ENCODE measurements around the gene RALGAPA1. TPM values are rescaled to one million over a fixed set of nuclear protein-coding genes. Genes with fewer than 3 reads are reported as not detected.
A peak's percentile ranks its signal among the peaks of the same experiment; 100 is the strongest.
"Not testable (repeated sequence)": the region's sequence is repeated elsewhere in the genome, so short reads cannot be mapped to it uniquely, and the experiment has no call there.

RALGAPA1 gene
- total RNA-seq, 1 donor from 2014 or later = 83.5 TPM

DNA sequence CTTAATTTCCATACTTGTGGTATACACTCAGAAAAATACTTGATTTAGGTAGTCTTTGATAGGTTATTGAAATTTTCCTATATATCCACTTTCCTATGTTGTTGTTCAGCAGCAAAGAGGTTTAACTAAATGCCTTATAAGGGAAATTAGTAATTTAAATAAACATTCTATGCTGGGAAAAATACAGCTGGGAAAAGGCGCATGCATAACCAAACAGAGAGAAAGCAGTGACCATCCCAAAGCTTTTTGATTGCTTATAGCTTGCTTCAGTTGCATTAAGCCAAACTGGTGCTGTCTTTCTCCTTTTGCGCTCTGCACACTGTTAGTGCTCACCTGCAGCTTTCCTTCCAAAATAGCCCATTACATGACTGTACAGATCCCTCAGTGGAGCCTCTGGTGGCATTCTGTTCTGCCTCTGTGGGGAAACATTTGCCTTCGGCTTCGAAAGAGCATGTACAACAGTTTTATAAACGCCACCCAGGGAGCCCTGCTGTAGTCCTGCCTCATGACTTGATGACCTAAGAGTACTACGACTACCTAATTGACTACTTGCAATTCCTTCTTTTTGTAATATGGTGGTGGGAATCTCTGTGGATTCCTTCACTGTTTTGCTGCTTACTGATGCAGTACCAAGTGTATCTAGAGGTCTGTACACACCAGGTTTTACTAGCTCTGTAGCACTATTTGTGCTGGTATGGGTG, 120.8 kb downstream of the RALGAPA1 start:
- Histone ChIP-seq H3K4me3 (ENCODE audit: low read length in 3 of 3) (no peak overlapping the region), H3K27me3 (ENCODE audit: control insufficient read depth in 3 of 3, insufficient read depth in 3 of 3, low read length in 3 of 3) (no peaks in the 10 kb centered on the region), H3K9ac (ENCODE audit: low read depth in 1 of 3, low read length in 3 of 3) (no peak overlapping the region), H3K36me3 (ENCODE audit: control insufficient read depth in 3 of 3, insufficient read depth in 3 of 3, low read length in 3 of 3) (peaks cover 9 to 37% (median 23%) of the 10 kb centered on the region in 3 donors), H3K27ac (ENCODE audit: low read depth, low read length) (no peak overlapping the region), H3K9me3 (ENCODE audit: control insufficient read depth in 3 of 3, low read length in 3 of 3) (no peaks in the 10 kb centered on the region), H3K4me1 (ENCODE audit: control insufficient read depth in 3 of 3, insufficient read depth in 3 of 3, low read length in 3 of 3) (no peaks in the 10 kb centered on the region)

- Histone ChIP-seq H3K36me3 (ENCODE audit: control insufficient read depth in 3 of 3, insufficient read depth in 3 of 3, low read length in 3 of 3) (peaks cover 13 to 44% (median 29%) of the 10 kb centered on the region in 3 donors), H3K27ac (ENCODE audit: low read depth, low read length) (no peak overlapping the region), H3K9ac (ENCODE audit: low read depth in 1 of 3, low read length in 3 of 3) (no peak overlapping the region), H3K27me3 (ENCODE audit: control insufficient read depth in 3 of 3, insufficient read depth in 3 of 3, low read length in 3 of 3) (no peaks in the 10 kb centered on the region), H3K9me3 (ENCODE audit: control insufficient read depth in 3 of 3, low read length in 3 of 3) (no peaks in the 10 kb centered on the region), H3K4me3 (ENCODE audit: low read length in 3 of 3) (no peak overlapping the region), H3K4me1 (ENCODE audit: control insufficient read depth in 3 of 3, insufficient read depth in 3 of 3, low read length in 3 of 3) (no peaks in the 10 kb centered on the region)
Measured at GRCh38 chr14:35687335-35687939, 121.7 kb downstream of the RALGAPA1 start.

GRCh38 chr14:35683688-35684087, 125.4 kb downstream of the RALGAPA1 start:
- not testable (repeated sequence) for H3K27me3 ChIP-seq (ENCODE audit: control insufficient read depth in 3 of 3, insufficient read depth in 3 of 3, low read length in 3 of 3); H3K9ac ChIP-seq (ENCODE audit: low read depth in 1 of 3, low read length in 3 of 3); H3K4me1 ChIP-seq (ENCODE audit: control insufficient read depth in 3 of 3, insufficient read depth in 3 of 3, low read length in 3 of 3); H3K9me3 ChIP-seq (ENCODE audit: control insufficient read depth in 3 of 3, low read length in 3 of 3); H3K27ac ChIP-seq (ENCODE audit: low read depth, low read length); H3K4me3 ChIP-seq (ENCODE audit: low read length in 3 of 3)
- H3K36me3 ChIP-seq (ENCODE audit: control insufficient read depth in 3 of 3, insufficient read depth in 3 of 3, low read length in 3 of 3) = peaks cover 8 to 33% (median 24%) of the 10 kb centered on the region in 3 donors

- H3K36me3 ChIP-seq (ENCODE audit: control insufficient read depth in 3 of 3, insufficient read depth in 3 of 3, low read length in 3 of 3) = peaks cover 8 to 28% (median 22%) of the 10 kb centered on the region in 3 donors
- H3K27ac ChIP-seq (ENCODE audit: low read depth, low read length) = no peak overlapping the region
- H3K4me3 ChIP-seq (ENCODE audit: low read length in 3 of 3) = no peak overlapping the region
- H3K4me1 ChIP-seq (ENCODE audit: control insufficient read depth in 3 of 3, insufficient read depth in 3 of 3, low read length in 3 of 3) = no peaks in the 10 kb centered on the region
- no peak overlapping the region for H3K9ac ChIP-seq (ENCODE audit: low read depth in 1 of 3, low read length in 3 of 3)
- no peaks in the 10 kb centered on the region for H3K9me3 ChIP-seq (ENCODE audit: control insufficient read depth in 3 of 3, low read length in 3 of 3)
- no peaks in the 10 kb centered on the region for H3K27me3 ChIP-seq (ENCODE audit: control insufficient read depth in 3 of 3, insufficient read depth in 3 of 3, low read length in 3 of 3)
Measured at GRCh38 chr14:35682802-35683201, 126.3 kb downstream of the RALGAPA1 start.

- Histone ChIP-seq H3K36me3 (ENCODE audit: control insufficient read depth in 3 of 3, insufficient read depth in 3 of 3, low read length in 3 of 3) (peaks cover 10 to 31% (median 28%) of the 10 kb centered on the region in 3 donors), H3K4me1 (ENCODE audit: control insufficient read depth in 3 of 3, insufficient read depth in 3 of 3, low read length in 3 of 3) (no peaks in the 10 kb centered on the region), H3K9ac (ENCODE audit: low read depth in 1 of 3, low read length in 3 of 3) (no peak overlapping the region), H3K27me3 (ENCODE audit: control insufficient read depth in 3 of 3, insufficient read depth in 3 of 3, low read length in 3 of 3) (no peaks in the 10 kb centered on the region), H3K9me3 (ENCODE audit: control insufficient read depth in 3 of 3, low read length in 3 of 3) (no peaks in the 10 kb centered on the region), H3K27ac (ENCODE audit: low read depth, low read length) (no peak overlapping the region), H3K4me3 (ENCODE audit: low read length in 3 of 3) (no peak overlapping the region)
Measured at GRCh38 chr14:35678403-35679028, 130.6 kb downstream of the RALGAPA1 start.

- Histone ChIP-seq H3K9ac (ENCODE audit: low read depth in 1 of 3, low read length in 3 of 3) (no peak overlapping the region), H3K4me3 (ENCODE audit: low read length in 3 of 3) (no peak overlapping the region), H3K9me3 (ENCODE audit: control insufficient read depth in 3 of 3, low read length in 3 of 3) (no peaks in the 10 kb centered on the region), H3K4me1 (ENCODE audit: control insufficient read depth in 3 of 3, insufficient read depth in 3 of 3, low read length in 3 of 3) (no peaks in the 10 kb centered on the region), H3K27ac (ENCODE audit: low read depth, low read length) (peak overlapping the region; percentile 56), H3K36me3 (ENCODE audit: control insufficient read depth in 3 of 3, insufficient read depth in 3 of 3, low read length in 3 of 3) (peaks cover 0 to 14% (median 6%) of the 10 kb centered on the region in 3 donors), H3K27me3 (ENCODE audit: control insufficient read depth in 3 of 3, insufficient read depth in 3 of 3, low read length in 3 of 3) (no peaks in the 10 kb centered on the region)
Measured at GRCh38 chr14:35669782-35670181, 139.3 kb downstream of the RALGAPA1 start.

DNA sequence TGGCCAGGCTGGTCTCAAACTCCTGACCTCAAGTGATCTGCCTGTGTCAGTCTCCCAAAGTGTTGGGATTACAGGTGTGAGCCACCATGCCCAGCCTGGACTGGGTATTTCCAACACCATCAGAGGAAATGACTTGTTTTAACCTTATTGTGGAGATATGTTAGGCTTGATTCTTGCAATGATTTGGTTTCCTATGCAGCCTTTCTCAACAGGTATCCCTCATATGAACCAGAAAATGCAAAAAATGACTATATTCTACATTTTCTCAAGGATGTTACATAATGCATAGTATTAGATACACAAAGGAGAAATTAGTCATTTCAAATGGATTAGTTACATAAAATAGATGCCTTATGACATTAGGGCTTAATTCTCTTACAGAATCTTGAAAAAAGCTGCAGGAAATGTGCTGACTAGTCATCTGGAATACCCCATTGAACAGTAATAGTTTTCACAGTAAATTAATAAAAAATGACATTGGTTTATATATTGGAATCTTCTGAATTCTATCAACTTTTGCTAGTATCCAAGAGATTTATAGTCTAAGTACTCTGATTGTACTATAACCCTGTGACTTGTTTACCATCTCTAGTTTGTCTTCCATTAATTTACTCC, 142.6 kb downstream of the RALGAPA1 start:
- Histone ChIP-seq H3K9me3 (ENCODE audit: control insufficient read depth in 3 of 3, low read length in 3 of 3) (no peaks in the 10 kb centered on the region), H3K27me3 (ENCODE audit: control insufficient read depth in 3 of 3, insufficient read depth in 3 of 3, low read length in 3 of 3) (no peaks in the 10 kb centered on the region), H3K4me1 (ENCODE audit: control insufficient read depth in 3 of 3, insufficient read depth in 3 of 3, low read length in 3 of 3) (no peaks in the 10 kb centered on the region), H3K36me3 (ENCODE audit: control insufficient read depth in 3 of 3, insufficient read depth in 3 of 3, low read length in 3 of 3) (peaks cover 2 to 17% (median 13%) of the 10 kb centered on the region in 3 donors), H3K9ac (ENCODE audit: low read depth in 1 of 3, low read length in 3 of 3) (no peak overlapping the region), H3K27ac (ENCODE audit: low read depth, low read length) (no peak overlapping the region), H3K4me3 (ENCODE audit: low read length in 3 of 3) (no peak overlapping the region)

DNA sequence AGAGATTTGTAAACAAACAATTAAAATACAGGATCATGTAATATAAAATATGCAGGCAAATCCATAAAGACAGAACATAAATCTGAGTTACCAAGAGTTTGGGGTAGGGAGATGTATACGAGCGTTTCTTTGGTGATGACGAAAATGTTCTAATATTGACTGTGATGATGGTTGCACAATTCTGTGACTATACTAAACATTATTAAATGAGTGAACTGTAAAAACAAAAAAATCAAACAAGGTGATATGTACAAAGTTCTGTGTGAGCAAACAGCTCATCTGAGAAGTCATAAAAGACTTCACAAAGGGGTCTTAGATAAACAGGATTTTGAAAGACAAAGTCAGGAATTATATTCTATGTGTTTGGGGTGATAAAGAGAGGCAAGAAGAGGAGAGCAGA, 147.2 kb downstream of the RALGAPA1 start:
- H3K9ac ChIP-seq (ENCODE audit: low read depth in 1 of 3, low read length in 3 of 3) = no peak overlapping the region
- no peak overlapping the region for H3K4me3 ChIP-seq (ENCODE audit: low read length in 3 of 3)
- H3K27me3 ChIP-seq (ENCODE audit: control insufficient read depth in 3 of 3, insufficient read depth in 3 of 3, low read length in 3 of 3) = no peaks in the 10 kb centered on the region
- H3K9me3 ChIP-seq (ENCODE audit: control insufficient read depth in 3 of 3, low read length in 3 of 3) = no peaks in the 10 kb centered on the region
- H3K36me3 ChIP-seq (ENCODE audit: control insufficient read depth in 3 of 3, insufficient read depth in 3 of 3, low read length in 3 of 3) = peaks cover 6 to 16% (median 8%) of the 10 kb centered on the region in 3 donors
- no peak overlapping the region for H3K27ac ChIP-seq (ENCODE audit: low read depth, low read length)
- H3K4me1 ChIP-seq (ENCODE audit: control insufficient read depth in 3 of 3, insufficient read depth in 3 of 3, low read length in 3 of 3) = no peaks in the 10 kb centered on the region

- Histone ChIP-seq H3K4me1 (ENCODE audit: control insufficient read depth in 3 of 3, insufficient read depth in 3 of 3, low read length in 3 of 3) (no peaks in the 10 kb centered on the region), H3K27me3 (ENCODE audit: control insufficient read depth in 3 of 3, insufficient read depth in 3 of 3, low read length in 3 of 3) (no peaks in the 10 kb centered on the region), H3K27ac (ENCODE audit: low read depth, low read length) (no peak overlapping the region), H3K9me3 (ENCODE audit: control insufficient read depth in 3 of 3, low read length in 3 of 3) (no peaks in the 10 kb centered on the region), H3K36me3 (ENCODE audit: control insufficient read depth in 3 of 3, insufficient read depth in 3 of 3, low read length in 3 of 3) (peaks cover 4 to 24% (median 23%) of the 10 kb centered on the region in 3 donors), H3K9ac (ENCODE audit: low read depth in 1 of 3, low read length in 3 of 3) (no peak overlapping the region), H3K4me3 (ENCODE audit: low read length in 3 of 3) (no peak overlapping the region)
Measured at GRCh38 chr14:35653045-35653444, 156.1 kb downstream of the RALGAPA1 start.

GRCh38 chr14:35643513-35643912, 165.6 kb downstream of the RALGAPA1 start:
- Histone ChIP-seq H3K4me3 (ENCODE audit: low read length in 3 of 3) (no peak overlapping the region), H3K36me3 (ENCODE audit: control insufficient read depth in 3 of 3, insufficient read depth in 3 of 3, low read length in 3 of 3) (peaks cover 6 to 38% (median 38%) of the 10 kb centered on the region in 3 donors), H3K27me3 (ENCODE audit: control insufficient read depth in 3 of 3, insufficient read depth in 3 of 3, low read length in 3 of 3) (no peaks in the 10 kb centered on the region), H3K9me3 (ENCODE audit: control insufficient read depth in 3 of 3, low read length in 3 of 3) (peaks cover 0 to 4% (median 3%) of the 10 kb centered on the region in 3 donors), H3K9ac (ENCODE audit: low read depth in 1 of 3, low read length in 3 of 3) (no peak overlapping the region), H3K27ac (ENCODE audit: low read depth, low read length) (no peak overlapping the region), H3K4me1 (ENCODE audit: control insufficient read depth in 3 of 3, insufficient read depth in 3 of 3, low read length in 3 of 3) (no peaks in the 10 kb centered on the region)

Measured in skeletal muscle tissue (tissue), 4 donors.